ENCODE measurements around the gene BHLHA15.

Gene BHLHA15

GRCh38 chr7:98249106-98249505 is 37.9 kb downstream of the BHLHA15 start:
- no peak overlapping the region for H3K27ac ChIP-seq (replicated peaks)
- no peak overlapping the region for H3K4me3 ChIP-seq (replicated peaks; ENCODE audit: insufficient read depth, low read length)
- no peaks in the 10 kb centered on the region for H3K27me3 ChIP-seq (ENCODE audit: insufficient read depth, poor library complexity, severe bottlenecking)
- DNase-seq (ENCODE audit: low read depth in 1 of 2, low spot score in 1 of 2): peak in 1 of 2 experiments; percentile 38
- TF ChIP-seq CTCF (IDR thresholded peaks at IDR 0.05; ENCODE audit: insufficient read depth, low read length) (no peak), POLR2AphosphoS5 (IDR thresholded peaks at IDR 0.05; ENCODE audit: low read depth) (no peak), GABPA (IDR thresholded peaks at IDR 0.05; ENCODE audit: low read depth) (peak; percentile 82), REST (IDR thresholded peaks at IDR 0.05; ENCODE audit: insufficient replicate concordance, low read depth) (no peak), SPI1 (IDR thresholded peaks at IDR 0.05; ENCODE audit: borderline replicate concordance, low read depth) (peak; percentile 81; the same call in 1 of the 2 replicates)

- H3K4me3 ChIP-seq (replicated peaks; ENCODE audit: insufficient read depth, low read length): 0 out of 2 replicates have a peak overlapping the region, but pooled peaks have one; percentile 2
- peak in 1 of 2 experiments; percentile 26 for DNase-seq (ENCODE audit: low read depth in 1 of 2, low spot score in 1 of 2)
- peak overlapping the region; percentile 31 for H3K27ac ChIP-seq (replicated peaks)
Observed at GRCh38 chr7:98250789-98251188, 39.5 kb downstream of the BHLHA15 start.

More at GRCh38 chr7:98250789-98251188, 39.5 kb downstream of the BHLHA15 start:
- no peak for TF ChIP-seq SPI1 (IDR thresholded peaks at IDR 0.05; ENCODE audit: borderline replicate concordance, low read depth)
- no peak for TF ChIP-seq POLR2AphosphoS5 (IDR thresholded peaks at IDR 0.05; ENCODE audit: low read depth)
- TF ChIP-seq CTCF (IDR thresholded peaks at IDR 0.05; ENCODE audit: insufficient read depth, low read length): no peak
- no peak for TF ChIP-seq REST (IDR thresholded peaks at IDR 0.05; ENCODE audit: insufficient replicate concordance, low read depth)
- TF ChIP-seq GABPA (IDR thresholded peaks at IDR 0.05; ENCODE audit: low read depth): no peak
- H3K27me3 ChIP-seq (ENCODE audit: insufficient read depth, poor library complexity, severe bottlenecking): no peaks in the 10 kb centered on the region

Data from HL-60 (cell line).